Measurements from ENCODE around the gene BSN. TPM values are rescaled to one million over a fixed set of nuclear protein-coding genes. Genes with fewer than 3 reads are reported as not detected.

The BSN gene
- total RNA-seq, 1 experiment from 2014 or later: 0.37 TPM

DNA sequence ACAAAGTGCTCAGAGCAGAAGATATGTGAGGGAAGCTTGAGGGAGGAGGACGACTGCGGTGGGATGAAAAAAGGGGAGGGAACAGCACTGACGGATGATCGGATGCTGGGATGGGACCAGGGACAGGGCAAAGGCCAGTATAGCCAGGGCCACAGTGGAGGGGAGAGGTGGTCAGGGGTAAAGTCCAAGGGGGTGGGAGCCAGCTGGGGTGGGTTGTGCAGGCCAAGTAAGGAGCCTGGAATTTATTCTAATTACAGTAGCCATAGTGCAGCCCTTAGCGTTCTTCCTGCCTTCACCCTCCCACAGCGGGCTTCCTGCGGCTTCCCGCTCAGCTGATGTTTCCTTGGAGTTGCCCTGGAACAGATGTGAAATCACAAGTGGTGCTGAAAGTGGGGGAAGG lies 112.3 kb downstream of the BSN start:
- no peak for DNase-seq (ENCODE audit: unreplicated experiment)
- Mint-ChIP-seq H3K27me3 (ENCODE audit: insufficient read depth, unreplicated experiment) (no peaks in the 10 kb centered on the region), H3K27ac (ENCODE audit: low read depth, unreplicated experiment) (no peak overlapping the region), H3K9me3 (ENCODE audit: unreplicated experiment) (no peaks in the 10 kb centered on the region), H3K4me3 (ENCODE audit: unreplicated experiment) (no peak overlapping the region), H3K36me3 (ENCODE audit: insufficient read depth, unreplicated experiment) (no peaks in the 10 kb centered on the region), H3K4me1 (ENCODE audit: insufficient read depth, unreplicated experiment) (peaks cover 12% of the 10 kb centered on the region)
- BruUV-seq (replicated peaks): no TSS peak
- CTCF ChIA-PET: interaction anchor here (1.2 to 4.8 kb wide), 3 partner anchors 124 to 129 kb away, joined by 3 to 24 read pairs (median 4); no protein-coding TSS in a partner anchor
- POLR2A ChIA-PET: no interaction called here
- TF ChIP-seq, protein P1, sequence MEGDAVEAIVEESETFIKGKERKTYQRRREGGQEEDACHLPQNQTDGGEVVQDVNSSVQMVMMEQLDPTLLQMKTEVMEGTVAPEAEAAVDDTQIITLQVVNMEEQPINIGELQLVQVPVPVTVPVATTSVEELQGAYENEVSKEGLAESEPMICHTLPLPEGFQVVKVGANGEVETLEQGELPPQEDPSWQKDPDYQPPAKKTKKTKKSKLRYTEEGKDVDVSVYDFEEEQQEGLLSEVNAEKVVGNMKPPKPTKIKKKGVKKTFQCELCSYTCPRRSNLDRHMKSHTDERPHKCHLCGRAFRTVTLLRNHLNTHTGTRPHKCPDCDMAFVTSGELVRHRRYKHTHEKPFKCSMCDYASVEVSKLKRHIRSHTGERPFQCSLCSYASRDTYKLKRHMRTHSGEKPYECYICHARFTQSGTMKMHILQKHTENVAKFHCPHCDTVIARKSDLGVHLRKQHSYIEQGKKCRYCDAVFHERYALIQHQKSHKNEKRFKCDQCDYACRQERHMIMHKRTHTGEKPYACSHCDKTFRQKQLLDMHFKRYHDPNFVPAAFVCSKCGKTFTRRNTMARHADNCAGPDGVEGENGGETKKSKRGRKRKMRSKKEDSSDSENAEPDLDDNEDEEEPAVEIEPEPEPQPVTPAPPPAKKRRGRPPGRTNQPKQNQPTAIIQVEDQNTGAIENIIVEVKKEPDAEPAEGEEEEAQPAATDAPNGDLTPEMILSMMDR (IDR thresholded peaks at IDR 0.05; ENCODE audit: unreplicated experiment): no peak
- intact Hi-C loops (cut with micrococcal nuclease): no loop called here

GRCh38 chr3:49667701-49668413 lies 113.6 kb downstream of the BSN start:
- POLR2A ChIA-PET: no interaction called here
- H3K4me1 Mint-ChIP-seq (ENCODE audit: insufficient read depth, unreplicated experiment): peaks cover 18% of the 10 kb centered on the region
- no TSS peak for BruUV-seq (replicated peaks)
- H3K36me3 Mint-ChIP-seq (ENCODE audit: insufficient read depth, unreplicated experiment): no peaks in the 10 kb centered on the region
- no peak for DNase-seq (ENCODE audit: unreplicated experiment)
- no peaks in the 10 kb centered on the region for H3K9me3 Mint-ChIP-seq (ENCODE audit: unreplicated experiment)
- intact Hi-C loops (cut with micrococcal nuclease): no loop called here
- no peak overlapping the region for H3K4me3 Mint-ChIP-seq (ENCODE audit: unreplicated experiment)
- no peak overlapping the region for H3K27ac Mint-ChIP-seq (ENCODE audit: low read depth, unreplicated experiment)
- no peaks in the 10 kb centered on the region for H3K27me3 Mint-ChIP-seq (ENCODE audit: insufficient read depth, unreplicated experiment)
- TF ChIP-seq, protein P1 (IDR thresholded peaks at IDR 0.05; ENCODE audit: unreplicated experiment): no peak
- CTCF ChIA-PET: interaction anchor here (4.8 kb wide), 1 partner anchor 128 kb away, joined by 24 read pairs; no protein-coding TSS in a partner anchor

DNA sequence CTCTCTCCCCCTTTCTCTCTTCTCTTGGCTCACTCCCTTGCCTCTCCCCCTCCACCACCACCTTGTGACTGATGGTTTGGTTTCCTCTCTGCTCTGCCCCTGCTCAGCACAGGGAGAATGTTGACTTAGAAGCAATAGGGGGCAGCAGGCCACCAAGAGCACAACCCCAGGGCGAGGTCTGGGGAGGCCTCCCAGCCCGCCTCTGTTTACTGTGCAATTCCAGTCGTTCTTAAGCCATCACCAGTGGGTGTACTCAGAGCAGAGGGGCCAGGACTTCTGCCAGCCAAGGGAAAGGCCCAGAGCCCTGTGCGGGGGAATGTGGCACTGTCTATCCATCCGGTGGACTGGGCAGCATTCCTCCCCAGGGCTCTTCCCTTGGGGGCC lies 114.1 kb downstream of the BSN start:
- POLR2A ChIA-PET: interaction anchor here (1.1 to 1.9 kb wide), 3 partner anchors 56 to 129 kb away, joined by 3 to 19 read pairs (median 3); partner anchors contain the start of gene GMPPB
- H3K36me3 Mint-ChIP-seq (ENCODE audit: insufficient read depth, unreplicated experiment): no peaks in the 10 kb centered on the region
- H3K4me1 Mint-ChIP-seq (ENCODE audit: insufficient read depth, unreplicated experiment): peaks cover 18% of the 10 kb centered on the region
- BruUV-seq (replicated peaks): no TSS peak
- no peaks in the 10 kb centered on the region for H3K9me3 Mint-ChIP-seq (ENCODE audit: unreplicated experiment)
- intact Hi-C loops (cut with micrococcal nuclease): no loop called here
- no peak overlapping the region for H3K4me3 Mint-ChIP-seq (ENCODE audit: unreplicated experiment)
- H3K27ac Mint-ChIP-seq (ENCODE audit: low read depth, unreplicated experiment): no peak overlapping the region
- DNase-seq (ENCODE audit: unreplicated experiment): no peak
- TF ChIP-seq, protein P1 (IDR thresholded peaks at IDR 0.05; ENCODE audit: unreplicated experiment): no peak
- no peaks in the 10 kb centered on the region for H3K27me3 Mint-ChIP-seq (ENCODE audit: insufficient read depth, unreplicated experiment)
- CTCF ChIA-PET: interaction anchor here (5.3 kb wide), 1 partner anchor 129 kb away, joined by 232 read pairs; no protein-coding TSS in a partner anchor

DNA sequence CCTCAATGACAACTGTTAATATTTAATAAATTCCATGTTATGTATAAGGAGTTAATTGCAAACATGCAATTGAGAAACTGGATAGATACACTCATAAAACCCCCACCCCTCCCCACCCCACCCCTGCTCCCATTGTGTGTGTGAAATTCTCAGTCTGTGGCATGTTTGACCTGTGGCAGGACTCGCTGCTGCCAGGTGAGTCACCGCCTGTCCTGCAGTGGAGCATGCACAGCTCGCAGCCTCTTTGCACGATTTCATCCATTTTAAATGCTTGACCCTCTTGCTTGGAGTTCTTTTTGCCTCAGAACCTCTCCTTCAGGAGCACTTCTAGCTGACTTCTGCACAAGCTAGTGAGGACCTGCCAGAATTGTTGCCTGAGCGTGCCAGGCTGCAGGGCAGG lies 114.6 kb downstream of the BSN start:
- TF ChIP-seq, protein P1 (IDR thresholded peaks at IDR 0.05; ENCODE audit: unreplicated experiment): no peak
- Mint-ChIP-seq H3K36me3 (ENCODE audit: insufficient read depth, unreplicated experiment) (peaks cover 2% of the 10 kb centered on the region), H3K9me3 (ENCODE audit: unreplicated experiment) (no peaks in the 10 kb centered on the region), H3K27me3 (ENCODE audit: insufficient read depth, unreplicated experiment) (no peaks in the 10 kb centered on the region), H3K4me3 (ENCODE audit: unreplicated experiment) (no peak overlapping the region), H3K4me1 (ENCODE audit: insufficient read depth, unreplicated experiment) (peaks cover 18% of the 10 kb centered on the region), H3K27ac (ENCODE audit: low read depth, unreplicated experiment) (no peak overlapping the region)
- DNase-seq (ENCODE audit: unreplicated experiment): peak; percentile 55
- intact Hi-C loops (cut with micrococcal nuclease): no loop called here
- CTCF ChIA-PET: interaction anchor here (1.0 to 5.3 kb wide), 2 partner anchors 31 to 129 kb away, joined by 6 to 232 read pairs; no protein-coding TSS in a partner anchor
- BruUV-seq (replicated peaks): no TSS peak
- POLR2A ChIA-PET: interaction anchor here (1.0 to 1.9 kb wide), 5 partner anchors 55 to 168 kb away, joined by 3 to 19 read pairs (median 3); partner anchors contain the start of gene GMPPB
